Neuron (in vitro differentiated cells): ENCODE data around the gene CAB39L.

Source experiments
- H2AFZ ChIP-seq: one replicate; pipeline ENCODE4 v1.6.1; 2013; ENCODE audit warnings: low read depth, mild to moderate bottlenecking, inconsistent platforms, low read length, moderate library complexity
- H3K27me3 ChIP-seq: one replicate; pipeline ENCODE4 v1.6.1; 2013; ENCODE audit warnings: low read length; ENCODE audit not compliant: insufficient read depth
- H3K36me3 ChIP-seq: one replicate; pipeline ENCODE4 v1.6.1; 2013; ENCODE audit warnings: low read length; ENCODE audit not compliant: insufficient read depth
- H3K4me1 ChIP-seq: one replicate; pipeline ENCODE4 v1.6.1; 2013; ENCODE audit warnings: low read length; ENCODE audit not compliant: insufficient read depth
- H3K4me3 ChIP-seq: 2 replicates; pipeline ENCODE4 v1.5.1; 2013; ENCODE audit warnings: mild to moderate bottlenecking, low read length, moderate library complexity
- H3K9me3 ChIP-seq: one replicate; pipeline ENCODE4 v1.6.1; 2013; ENCODE audit warnings: low read length

The CAB39L gene

DNA sequence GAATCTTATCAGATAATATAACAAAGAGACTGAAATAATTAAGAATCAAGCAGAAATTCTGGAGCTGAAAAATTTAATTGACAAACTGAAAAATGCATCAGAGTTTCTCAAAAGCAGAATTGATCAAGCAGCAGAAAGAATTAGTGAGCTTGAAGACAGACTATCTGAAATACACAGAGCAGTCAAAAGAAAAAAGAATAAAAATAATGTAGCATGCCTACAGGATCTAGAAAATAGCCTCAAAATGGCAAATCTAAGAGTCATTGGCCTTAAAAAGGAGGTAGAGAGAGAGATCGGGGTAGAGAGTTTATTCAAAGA is 39.2 kb downstream of the CAB39L start:
- H3K4me3 ChIP-seq: no peak overlapping the region
- H3K36me3 ChIP-seq: no peaks in the 10 kb centered on the region
- H3K9me3 ChIP-seq: no peaks in the 10 kb centered on the region
- H3K4me1 ChIP-seq: no peaks in the 10 kb centered on the region
- H3K27me3 ChIP-seq: no peaks in the 10 kb centered on the region
- H2AFZ ChIP-seq: no peak overlapping the region

DNA sequence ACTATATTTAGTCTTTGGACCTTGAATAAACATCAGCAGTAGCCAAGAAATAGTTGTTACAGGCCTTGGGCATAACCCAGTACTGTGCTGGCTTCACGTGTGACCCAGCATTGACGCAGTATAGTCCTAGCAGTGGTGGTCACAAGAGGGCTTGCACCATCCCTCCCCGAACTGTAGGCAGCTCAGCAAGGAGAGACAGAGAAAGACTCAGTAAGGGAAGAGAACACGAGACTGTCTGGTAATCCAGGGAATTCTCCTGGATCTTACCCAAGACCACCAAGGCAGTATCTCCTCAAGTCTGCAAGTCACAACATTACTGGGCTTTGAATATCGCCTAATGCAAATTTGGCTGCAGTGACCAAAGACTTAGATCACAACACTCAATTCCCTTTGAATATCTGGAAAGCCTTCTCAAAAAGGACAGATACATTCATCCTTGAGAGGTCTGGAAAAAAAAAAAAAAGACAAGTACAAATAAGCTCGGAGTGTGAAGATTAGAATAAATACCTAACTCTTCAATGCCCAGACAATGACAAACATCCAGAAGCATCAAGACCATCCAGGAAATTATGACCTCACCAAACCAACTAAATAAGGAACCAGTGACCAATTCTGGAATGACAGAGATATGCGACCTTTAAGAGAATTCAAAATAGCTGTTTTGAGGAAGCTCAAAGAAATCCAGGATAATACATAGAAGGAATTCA is 39.7 kb downstream of the CAB39L start:
- Histone ChIP-seq H3K4me3 (no peak overlapping the region), H2AFZ (no peak overlapping the region), H3K9me3 (no peaks in the 10 kb centered on the region), H3K4me1 (no peaks in the 10 kb centered on the region), H3K36me3 (no peaks in the 10 kb centered on the region), H3K27me3 (no peaks in the 10 kb centered on the region)

DNA sequence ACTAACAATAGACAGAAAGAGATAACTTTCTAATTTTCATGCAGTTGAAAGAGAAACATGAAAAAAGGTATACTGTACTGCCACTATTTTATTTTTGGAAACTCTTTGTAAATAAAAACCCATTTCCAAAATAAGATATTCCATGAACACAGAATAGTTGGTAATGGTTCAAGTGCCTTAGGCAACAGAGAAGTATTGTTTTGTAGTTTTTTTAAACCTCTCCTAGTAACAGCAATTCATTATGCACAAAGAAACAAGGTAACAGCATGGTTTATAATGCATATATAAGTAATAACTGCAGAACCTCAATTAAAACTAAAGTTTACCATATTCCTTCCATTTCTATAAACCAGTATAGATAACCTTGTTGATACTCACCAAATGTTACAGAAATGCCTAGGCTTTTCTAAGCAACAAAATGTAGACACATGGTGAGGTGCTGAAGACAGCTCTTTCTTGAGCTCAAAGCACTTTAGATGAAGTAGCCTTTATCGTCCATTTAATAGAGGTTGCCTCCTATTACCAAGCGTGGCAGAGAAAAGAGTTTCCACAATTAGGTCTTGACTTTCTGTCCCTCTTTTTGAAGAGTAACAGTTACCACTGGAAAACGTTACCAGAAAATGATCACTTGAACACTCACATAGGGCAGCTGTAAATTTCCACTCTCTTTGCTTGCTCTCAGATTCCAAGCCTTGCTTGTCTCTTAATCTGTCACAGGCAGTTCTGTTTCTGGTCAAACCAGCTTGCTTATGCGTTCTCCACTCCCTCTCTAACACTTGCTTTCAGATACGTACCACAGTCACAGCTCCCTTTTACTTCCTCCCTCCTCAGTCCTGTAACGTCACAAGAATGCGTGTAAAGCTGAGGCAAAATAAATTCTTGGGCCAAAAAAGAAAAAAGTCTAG is 42.9 kb downstream of the CAB39L start:
- Histone ChIP-seq H3K4me1 (no peaks in the 10 kb centered on the region), H3K36me3 (no peaks in the 10 kb centered on the region), H3K9me3 (no peaks in the 10 kb centered on the region), H3K27me3 (no peaks in the 10 kb centered on the region), H3K4me3 (no peak overlapping the region), H2AFZ (no peak overlapping the region)

DNA sequence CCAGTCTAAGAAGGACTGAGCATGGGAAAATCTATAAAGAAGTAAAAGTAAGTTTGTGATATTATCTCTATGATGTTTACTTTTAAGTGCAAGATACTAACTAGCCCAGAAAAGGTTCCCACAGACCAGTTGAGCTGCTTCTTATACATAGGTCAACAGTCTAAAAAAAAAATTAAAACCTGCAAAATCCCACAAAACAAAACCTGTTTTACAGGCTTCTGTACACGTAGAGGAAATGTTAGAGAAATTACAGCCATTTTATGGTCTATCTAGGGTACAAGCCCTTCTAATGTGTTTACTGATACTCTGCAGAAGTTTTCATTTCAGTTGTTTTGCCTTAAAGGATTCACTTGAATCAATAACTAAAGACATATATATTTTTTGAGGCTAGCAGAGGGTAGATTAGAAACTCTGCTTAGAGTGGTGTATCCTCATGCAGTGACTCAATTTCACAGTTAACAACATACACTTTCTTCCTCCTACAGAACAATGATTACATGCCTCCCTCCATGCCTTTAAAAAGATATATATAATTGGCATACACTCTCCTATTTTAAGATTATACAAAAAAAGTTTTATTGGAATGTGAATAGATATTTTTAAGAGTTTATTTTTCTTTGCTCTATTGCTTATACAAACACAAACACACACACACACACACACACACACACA is 43.9 kb downstream of the CAB39L start:
- no peaks in the 10 kb centered on the region for H3K27me3 ChIP-seq

DNA sequence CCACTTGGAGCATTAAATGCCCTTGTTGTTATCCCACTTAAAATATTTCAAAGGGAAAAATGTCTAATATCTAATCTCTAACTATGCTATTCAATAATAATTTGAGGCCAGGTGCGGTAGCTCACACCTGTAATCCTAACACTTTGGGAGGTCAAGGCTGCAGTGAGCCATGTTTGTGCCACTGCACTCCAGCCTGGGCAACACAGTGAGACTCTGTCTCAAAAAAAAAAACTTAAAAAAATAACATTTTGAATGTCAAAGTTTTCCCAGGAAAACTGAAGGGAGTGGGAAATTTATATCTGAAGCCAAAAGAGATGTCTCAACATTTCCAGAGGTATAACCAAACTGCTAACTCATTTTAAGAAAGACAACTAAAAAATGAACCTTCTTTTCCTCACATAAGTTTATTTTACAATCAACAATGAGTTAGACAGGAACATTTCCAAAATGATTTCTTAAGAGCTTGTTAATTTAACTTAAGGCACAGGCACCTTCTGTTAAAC is 47.9 kb downstream of the CAB39L start:
- Histone ChIP-seq H2AFZ (no peak overlapping the region), H3K36me3 (no peaks in the 10 kb centered on the region), H3K9me3 (no peaks in the 10 kb centered on the region), H3K4me1 (no peaks in the 10 kb centered on the region), H3K4me3 (no peak overlapping the region), H3K27me3 (no peaks in the 10 kb centered on the region)

More for the DNA sequence above, 43.9 kb downstream of the CAB39L start:
- Histone ChIP-seq H3K4me3 (no peak overlapping the region), H3K9me3 (no peaks in the 10 kb centered on the region), H2AFZ (no peak overlapping the region), H3K4me1 (no peaks in the 10 kb centered on the region), H3K36me3 (no peaks in the 10 kb centered on the region)

DNA sequence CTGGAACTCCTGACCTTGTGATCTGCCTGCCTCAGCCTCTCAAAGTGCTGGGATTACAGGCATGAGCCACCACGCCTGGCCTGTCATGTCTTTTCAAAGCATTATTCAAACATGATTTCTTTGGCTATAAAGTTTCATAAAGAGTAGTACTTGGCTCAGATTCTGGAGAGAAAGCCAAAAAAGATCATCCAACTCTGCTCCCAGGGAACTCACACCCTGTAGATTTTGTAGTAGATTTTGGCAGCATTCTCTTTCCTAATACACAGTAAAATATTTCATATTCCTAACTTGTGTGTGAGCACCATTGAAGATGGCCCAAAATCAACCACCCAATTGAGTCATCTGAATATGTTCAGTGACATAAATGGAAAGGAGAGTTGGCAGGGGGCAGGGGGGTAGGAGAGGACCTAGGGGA is 48.4 kb downstream of the CAB39L start:
- H2AFZ ChIP-seq: no peak overlapping the region
- H3K36me3 ChIP-seq: no peaks in the 10 kb centered on the region
- H3K27me3 ChIP-seq: no peaks in the 10 kb centered on the region
- H3K4me3 ChIP-seq: no peak overlapping the region
- no peaks in the 10 kb centered on the region for H3K4me1 ChIP-seq
- no peaks in the 10 kb centered on the region for H3K9me3 ChIP-seq

DNA sequence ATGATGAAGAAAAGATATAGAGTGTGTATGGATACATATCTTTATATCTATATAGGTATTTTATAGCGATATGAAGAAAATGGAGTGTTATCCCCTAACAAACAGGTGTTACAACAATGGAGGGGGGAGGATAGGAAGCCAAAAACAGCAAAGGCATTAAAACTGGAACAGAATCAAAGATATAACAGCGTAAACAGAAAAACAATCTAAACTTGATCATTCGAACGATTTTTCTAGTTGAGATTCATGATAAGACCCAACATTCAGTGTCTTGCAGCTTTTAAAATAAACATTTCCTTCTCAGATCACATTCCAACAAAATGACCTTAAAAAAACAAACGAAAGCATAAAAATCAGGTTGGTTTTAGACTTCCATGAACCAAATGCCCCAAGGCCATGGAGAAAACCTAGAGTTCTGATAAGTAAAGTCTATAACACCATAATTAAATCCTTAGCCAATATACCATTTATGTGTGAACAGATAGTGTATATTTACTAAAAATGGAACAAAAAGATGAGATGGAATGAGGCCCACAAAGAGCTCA is 55.7 kb downstream of the CAB39L start:
- no peak overlapping the region for H2AFZ ChIP-seq
- H3K9me3 ChIP-seq: no peaks in the 10 kb centered on the region
- no peaks in the 10 kb centered on the region for H3K36me3 ChIP-seq
- no peak overlapping the region for H3K4me3 ChIP-seq
- no peaks in the 10 kb centered on the region for H3K27me3 ChIP-seq
- H3K4me1 ChIP-seq: no peaks in the 10 kb centered on the region

DNA sequence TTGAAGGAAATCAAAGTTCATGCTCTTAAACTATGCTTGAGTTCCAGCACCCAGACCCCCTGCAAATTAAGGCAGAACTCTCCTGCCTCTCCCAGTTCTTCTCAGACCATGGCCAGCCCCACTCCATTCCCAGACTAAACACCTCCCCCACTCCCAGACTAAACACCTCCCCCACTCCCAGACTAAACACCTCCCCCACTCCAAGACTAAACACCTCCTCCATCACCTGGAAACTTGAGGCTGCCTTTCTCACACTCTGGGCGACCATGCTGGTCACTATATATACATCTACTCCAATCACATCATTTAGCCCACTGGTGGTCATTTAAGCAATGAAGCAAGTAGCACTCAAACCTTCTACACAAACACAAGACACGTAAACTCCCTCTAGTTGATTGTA is 57.2 kb downstream of the CAB39L start:
- Histone ChIP-seq H3K27me3 (no peaks in the 10 kb centered on the region), H2AFZ (no peak overlapping the region), H3K9me3 (no peaks in the 10 kb centered on the region), H3K4me3 (no peak overlapping the region), H3K36me3 (no peaks in the 10 kb centered on the region), H3K4me1 (no peaks in the 10 kb centered on the region)

DNA sequence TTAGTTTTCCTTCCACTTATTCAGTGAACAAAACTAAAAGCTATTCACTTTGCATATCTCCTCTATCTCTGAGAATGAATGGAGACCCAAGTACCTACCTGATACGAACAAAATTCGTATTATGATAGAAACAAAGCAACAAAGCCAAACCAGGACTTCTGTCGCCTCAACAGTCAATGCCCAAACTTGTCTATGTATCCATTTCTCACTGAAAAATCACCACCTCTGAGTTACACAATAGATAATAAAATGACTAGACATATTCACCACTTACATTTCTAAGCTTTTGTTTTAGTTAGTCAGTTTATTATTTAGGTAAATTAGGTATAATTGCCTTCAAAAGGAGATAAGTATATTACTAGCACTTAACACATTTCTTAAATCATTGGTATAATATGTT is 67.7 kb downstream of the CAB39L start:
- Histone ChIP-seq H3K9me3 (no peaks in the 10 kb centered on the region), H3K27me3 (no peaks in the 10 kb centered on the region), H3K4me1 (no peaks in the 10 kb centered on the region), H3K4me3 (no peak overlapping the region), H2AFZ (no peak overlapping the region), H3K36me3 (no peaks in the 10 kb centered on the region)

DNA sequence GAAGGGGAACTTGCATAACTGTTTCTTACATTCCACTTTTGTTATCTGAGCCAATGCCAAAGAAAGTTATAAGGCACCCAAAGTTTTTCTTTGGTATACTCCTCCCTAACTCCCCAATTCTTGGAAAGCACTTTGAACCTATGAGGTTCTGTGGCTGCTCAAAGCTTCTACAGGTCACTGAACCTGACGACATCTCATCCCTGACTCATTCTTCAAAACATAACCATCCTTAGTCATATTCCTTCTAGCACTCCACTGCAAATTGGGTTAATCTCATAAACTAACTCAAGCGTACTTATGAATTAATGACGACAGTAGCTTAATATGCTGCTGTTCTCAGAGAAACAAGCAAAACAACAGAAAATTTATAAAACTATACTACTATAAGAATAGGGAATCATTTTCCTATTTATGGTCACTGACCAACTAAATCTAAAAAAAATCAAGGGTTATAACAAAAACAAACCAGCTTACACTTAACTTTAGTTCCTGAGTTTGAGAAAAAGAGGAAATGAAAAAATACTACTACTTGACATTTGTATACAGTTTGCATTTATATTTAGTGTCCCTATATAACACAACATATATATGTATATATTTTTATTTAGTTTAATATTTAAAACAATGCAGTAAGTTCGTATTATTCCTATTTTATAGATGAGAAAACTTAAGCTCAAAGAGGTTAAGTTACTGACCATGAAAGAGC is 69.1 kb downstream of the CAB39L start:
- no peak overlapping the region for H3K4me3 ChIP-seq
- peaks cover 7% of the 10 kb centered on the region for H3K4me1 ChIP-seq
- no peak overlapping the region for H2AFZ ChIP-seq
- no peaks in the 10 kb centered on the region for H3K27me3 ChIP-seq
- H3K36me3 ChIP-seq: no peaks in the 10 kb centered on the region
- H3K9me3 ChIP-seq: no peaks in the 10 kb centered on the region

DNA sequence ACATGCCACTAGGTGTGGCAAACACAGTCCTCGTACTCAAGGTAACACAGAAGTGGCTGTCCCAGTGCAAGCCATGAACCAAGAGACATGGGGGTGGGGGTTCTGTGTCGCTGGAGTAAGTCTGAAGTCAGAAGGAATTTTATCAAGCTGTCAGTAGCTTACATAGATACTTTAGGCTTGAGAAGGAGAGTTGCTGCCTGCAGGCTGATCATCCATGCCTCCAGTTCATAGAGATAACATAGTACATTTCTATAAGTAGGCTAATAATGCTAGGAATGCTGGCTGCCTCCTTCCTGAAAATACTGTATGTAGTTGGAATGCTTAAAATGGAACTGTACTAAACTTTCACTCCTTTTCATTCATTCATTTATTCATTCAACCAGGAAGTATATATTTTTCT is 70.1 kb downstream of the CAB39L start:
- Histone ChIP-seq H3K36me3 (no peaks in the 10 kb centered on the region), H3K4me1 (peaks cover 7% of the 10 kb centered on the region), H2AFZ (no peak overlapping the region), H3K9me3 (no peaks in the 10 kb centered on the region), H3K4me3 (no peak overlapping the region), H3K27me3 (no peaks in the 10 kb centered on the region)

DNA sequence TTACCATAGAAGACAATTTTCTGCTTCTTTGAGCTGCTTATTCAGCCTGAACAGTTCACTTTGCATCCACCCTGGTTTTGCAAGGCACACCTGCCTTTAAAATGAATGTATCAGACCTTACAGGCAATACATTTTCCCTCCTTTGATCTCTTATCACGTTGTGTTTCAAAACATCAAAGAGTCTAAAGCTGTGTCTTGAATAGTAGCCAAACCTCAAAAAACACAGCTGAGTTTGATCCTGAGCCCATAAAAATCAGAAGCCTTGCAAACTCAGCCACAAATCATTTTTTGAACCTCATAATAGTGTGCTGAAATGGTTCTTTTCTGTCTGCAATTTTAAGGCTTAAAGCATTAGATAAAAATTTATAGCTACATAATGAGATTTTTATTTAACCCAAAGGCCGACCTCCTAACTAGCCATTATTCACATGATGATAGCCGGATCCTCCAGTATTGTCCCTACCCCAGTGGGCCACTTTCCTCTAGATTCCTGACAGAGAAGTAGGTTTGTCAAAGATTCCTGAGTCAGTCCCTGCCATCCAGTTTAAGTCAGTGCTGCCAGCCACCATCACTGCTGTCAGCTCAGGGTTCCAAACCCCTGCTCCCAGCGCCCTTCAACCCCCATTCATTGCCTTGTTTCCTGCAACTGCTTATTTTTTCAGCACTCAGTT is 71.8 kb downstream of the CAB39L start:
- Histone ChIP-seq H3K4me1 (peaks cover 11% of the 10 kb centered on the region), H3K36me3 (no peaks in the 10 kb centered on the region), H2AFZ (no peak overlapping the region), H3K9me3 (no peaks in the 10 kb centered on the region), H3K4me3 (no peak overlapping the region), H3K27me3 (no peaks in the 10 kb centered on the region)
